Limb (tissue), 2 donors: ENCODE results near the gene CDC42SE1.
A peak's percentile ranks its signal among the peaks of the same experiment; 100 is the strongest.
"Not testable (repeated sequence)": the region's sequence is repeated elsewhere in the genome, so short reads cannot be mapped to it uniquely, and the experiment has no call there.

Experiments used
- DNase-seq, 2 donors: peaks; one replicate each; pipeline ENCODE4 v3.0.0-alpha.2; 2016; ENCODE audit errors: extremely low spot score in 2 of 2

CDC42SE1 gene, protein sequence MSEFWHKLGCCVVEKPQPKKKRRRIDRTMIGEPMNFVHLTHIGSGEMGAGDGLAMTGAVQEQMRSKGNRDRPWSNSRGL

DNA sequence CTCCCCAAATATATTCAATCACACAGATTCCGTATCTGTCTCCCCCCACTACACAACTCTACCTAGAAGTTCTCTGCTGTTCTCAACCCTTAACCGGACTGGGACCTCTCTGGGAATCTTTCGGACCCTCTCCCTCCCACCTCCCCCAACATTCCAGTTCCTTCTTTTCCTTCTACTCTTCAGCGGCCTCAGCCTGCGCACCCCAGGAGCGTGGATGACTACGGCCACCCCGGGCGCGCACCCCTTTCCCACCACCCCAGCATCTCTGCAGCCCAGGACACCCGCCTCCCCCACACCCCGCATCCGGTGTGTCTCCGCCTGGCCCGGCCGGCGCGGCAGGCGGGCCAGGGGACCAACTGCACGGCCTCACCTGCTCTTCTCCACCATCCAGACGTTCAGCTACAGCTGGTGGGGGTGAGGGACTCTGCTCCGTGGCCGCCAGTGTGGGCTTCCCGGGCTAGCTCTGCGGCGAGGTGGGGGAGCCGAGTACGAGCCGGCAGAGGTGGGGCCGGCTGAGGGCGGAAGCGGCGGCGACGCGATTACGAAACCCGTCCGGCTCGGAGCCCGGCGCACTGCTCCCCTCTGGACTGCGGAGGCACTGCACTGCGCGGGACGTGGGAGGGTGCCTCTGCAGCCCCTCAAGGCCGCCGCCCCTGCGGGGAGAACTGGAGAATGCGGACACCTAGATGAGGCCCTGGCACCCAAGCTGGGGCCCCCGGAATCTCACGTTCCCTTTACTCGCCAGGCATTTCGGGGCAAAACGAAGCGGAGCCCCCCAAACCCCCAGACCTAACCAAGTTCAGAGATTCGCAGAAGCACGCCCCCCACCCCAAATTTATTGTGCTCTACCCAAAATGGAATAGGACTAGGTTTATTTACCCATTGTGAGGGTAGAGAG, at the start of gene CDC42SE1:
Gene CDC42SE1, minus strand, starts transcription at position 514 of the 898 bp plus-strand sequence. CDS start 3,892 bp downstream, outside the sequence.
- DNase-seq, result peak; percentile 90 to 92

DNA sequence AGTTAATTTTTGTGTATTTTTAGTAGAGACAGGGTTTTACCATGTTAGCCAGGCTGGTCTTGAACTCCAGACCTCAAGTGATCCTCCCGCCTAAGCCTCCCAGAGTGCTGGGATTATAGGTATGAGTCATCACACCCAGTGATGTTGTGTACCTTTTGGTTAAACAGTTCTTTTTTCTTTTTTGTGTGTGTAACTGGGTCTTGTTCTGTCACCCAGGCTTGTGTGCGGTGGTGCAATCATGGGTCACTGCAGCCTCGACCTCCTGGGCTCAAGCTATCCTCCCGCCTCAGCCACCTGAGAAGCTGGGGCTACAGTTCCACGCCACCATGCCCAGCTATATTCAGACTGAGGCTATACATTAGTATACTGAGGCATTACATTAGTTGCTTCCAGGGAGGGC, 48.9 kb upstream of the CDC42SE1 start:
- no peak for DNase-seq

DNA sequence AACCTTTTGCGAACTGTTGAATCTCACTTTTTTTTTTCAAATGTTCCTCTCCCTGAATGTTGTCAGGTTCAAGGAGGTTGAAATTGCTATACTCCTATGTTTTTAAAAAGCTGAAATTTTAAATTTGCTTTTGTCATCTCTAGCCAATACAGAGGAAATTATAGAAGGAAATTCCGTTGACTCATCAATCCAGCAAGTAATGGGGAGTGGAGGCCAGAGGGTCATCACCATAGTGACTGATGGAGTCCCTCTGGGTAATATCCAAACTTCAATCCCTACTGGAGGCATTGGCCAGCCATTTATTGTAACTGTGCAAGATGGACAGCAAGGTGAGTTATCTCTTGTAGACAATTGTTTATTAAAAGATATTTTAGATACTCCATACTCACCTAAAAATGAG, 47.5 kb upstream of the CDC42SE1 start:
- DNase-seq, result no peak

DNA sequence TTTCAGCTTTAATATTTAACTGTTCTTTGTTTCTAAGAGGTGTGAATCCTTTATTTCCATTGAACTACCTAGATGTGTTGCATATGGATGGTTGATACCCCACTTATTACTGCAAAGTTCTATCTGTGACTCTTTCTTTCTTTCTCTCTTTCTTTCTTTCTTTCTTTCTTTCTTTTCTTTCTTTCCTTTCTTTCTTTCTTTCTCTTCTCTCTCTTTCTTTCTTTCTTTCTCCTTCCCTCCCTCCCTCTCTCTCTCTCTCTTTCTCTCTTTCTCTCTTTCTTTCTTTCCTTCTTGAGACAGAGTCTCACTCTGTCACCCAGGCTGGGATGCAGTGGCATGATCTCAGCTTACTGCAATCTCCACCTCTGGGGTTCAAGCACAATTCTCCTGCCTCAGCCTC, 45.2 kb upstream of the CDC42SE1 start:
- DNase-seq, result no peak

DNA sequence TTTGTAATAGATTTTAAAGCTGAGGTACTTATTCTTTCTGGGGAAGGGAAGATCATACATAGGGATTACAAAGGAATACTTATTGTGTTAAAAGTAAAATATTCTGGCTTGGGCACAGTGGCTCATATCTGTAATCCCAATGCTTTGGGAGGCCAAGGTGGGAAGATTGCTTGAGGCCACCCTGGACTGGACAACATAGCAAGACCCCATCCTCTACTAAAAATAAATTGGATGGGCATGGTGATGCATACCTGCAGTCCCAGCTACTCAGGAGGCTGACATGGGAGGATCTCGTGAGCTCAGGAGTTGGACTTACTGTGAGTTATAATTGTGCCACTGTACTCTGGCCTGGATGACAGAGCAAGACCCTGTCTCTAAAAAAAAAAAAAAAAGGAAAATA, 38.7 kb upstream of the CDC42SE1 start:
- no peak for DNase-seq

DNA sequence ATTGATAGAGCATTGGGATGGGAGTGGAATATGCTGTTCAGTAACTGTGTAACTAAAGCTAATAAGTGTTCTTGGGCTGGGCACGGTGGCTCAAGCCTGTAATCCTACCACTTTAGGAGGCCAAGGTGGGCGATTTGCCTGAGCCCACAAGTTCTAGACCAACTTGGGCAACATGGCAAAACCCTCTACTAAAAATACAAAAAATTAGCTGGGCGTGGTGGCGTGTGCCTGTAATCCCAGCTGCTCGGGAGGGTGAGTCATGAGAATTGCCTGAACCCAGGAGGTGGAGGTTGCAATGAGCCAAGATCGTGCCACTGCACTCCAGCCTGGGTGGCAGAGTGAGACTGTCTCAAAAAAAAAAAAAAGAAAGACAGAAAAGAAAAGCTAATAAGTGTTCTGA, 38.0 kb upstream of the CDC42SE1 start:
- DNase-seq, result not testable (repeated sequence)

DNA sequence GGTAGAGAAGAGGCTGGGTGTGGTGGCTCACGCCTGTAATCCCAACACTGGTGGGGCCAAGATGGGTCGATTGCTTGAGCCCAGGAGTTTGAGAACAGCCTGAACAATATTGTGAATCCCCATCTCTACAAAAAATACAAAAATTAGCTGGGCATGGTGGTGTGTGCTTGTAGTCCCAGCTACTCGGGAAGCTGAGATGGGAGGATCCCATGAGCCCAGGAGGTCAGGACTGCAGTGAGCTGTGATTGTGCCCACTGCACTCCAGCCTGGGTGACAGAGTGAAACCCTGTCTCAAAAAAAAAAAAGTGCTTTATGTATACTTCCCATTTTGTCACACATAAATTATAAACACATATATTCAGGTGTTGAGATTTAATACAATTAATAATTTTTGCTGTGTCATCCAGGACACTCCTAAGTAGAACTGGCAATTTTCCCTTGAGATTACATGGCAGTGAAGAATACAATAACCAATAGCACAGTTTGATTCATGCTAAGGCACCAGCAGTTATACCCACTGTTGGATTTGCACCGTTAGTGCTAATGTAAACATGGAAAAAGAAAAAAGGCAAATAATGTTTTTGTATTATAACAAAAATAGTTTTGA, 26.6 kb upstream of the CDC42SE1 start:
- no peak for DNase-seq

DNA sequence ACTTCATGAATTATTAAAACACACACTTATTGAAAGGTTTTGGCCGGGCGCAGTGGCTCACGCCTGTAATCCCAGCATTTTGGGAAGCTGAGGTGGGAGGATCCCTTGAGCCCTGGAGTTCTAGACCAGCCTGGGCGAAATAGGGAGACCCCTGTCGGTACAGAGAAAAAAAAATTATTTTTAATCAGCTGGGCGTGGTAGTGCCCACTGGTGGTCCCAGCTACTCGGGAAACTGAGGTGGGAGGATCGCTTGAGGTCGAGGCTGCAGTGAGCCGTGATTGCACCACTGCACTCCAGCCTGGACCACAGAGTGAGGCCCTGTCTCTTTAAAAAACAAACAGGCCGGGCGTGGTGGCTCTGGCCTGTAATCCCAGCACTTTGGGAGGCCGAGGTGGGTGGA, 12.8 kb upstream of the CDC42SE1 start:
- DNase-seq, result no peak

DNA sequence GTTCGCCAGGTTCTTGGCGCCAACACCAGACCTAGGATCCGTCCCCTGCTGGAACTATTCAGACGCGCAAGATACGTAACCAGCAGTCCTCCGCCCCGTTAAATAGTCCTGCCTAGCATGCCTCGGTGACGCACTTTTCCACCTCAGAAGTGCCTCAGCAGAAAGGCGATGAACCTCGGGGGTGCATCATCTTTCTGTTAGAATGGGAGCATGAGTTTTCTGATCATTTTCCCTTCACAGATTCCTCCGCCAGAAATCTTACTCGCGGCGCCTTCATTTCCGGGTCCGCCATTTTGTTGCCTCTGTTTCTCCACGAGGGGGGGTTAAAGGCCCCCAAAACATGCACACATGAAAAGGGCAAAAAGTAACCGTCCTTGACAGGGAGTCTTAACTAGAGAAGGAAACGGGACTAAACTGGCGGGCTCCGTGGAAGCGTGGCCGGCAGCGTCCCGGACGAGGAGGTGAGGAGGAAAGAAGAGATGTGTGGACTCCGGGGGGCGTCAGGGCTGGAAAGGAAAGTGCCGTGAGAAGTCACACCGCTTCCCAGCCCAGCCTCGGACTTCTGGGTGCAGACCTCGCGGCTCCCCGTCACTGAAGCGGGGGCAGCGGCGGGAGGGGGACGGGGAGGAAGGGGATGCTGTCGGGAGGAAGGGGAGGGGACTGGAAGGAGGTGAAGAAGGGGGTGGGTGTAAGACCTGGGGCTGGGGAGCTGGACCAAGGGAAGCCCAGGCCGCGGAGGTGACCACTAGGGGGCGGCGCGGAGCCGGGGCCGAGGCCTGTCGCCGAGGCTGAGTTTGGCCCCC, 11.3 kb upstream of the CDC42SE1 start, which contains the start of gene GABPB2:
Gene GABPB2, plus strand, starts transcription at position 288 of the 803 bp plus-strand sequence. CDS start 17,429 bp downstream, outside the sequence.
- peak; percentile 94 to 96 for DNase-seq

DNA sequence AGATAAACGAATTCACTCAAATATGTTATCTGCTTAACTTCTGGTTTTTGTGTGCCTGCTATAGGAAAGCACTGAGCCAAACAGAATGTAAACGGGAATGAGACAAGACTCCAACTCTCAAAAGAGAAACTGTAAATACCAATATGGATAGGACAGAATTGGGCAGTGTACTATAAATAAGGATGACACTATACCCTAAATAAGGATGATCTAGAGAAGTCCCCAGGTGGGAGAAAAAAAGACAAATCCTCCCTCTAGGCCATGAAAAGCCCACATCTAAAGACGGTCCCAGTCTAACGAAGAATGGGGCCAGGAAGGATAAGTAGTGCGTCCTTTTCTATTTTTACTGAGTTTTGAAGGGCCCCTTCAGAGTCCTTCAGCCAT, 9.7 kb upstream of the CDC42SE1 start:
- DNase-seq, result no peak

DNA sequence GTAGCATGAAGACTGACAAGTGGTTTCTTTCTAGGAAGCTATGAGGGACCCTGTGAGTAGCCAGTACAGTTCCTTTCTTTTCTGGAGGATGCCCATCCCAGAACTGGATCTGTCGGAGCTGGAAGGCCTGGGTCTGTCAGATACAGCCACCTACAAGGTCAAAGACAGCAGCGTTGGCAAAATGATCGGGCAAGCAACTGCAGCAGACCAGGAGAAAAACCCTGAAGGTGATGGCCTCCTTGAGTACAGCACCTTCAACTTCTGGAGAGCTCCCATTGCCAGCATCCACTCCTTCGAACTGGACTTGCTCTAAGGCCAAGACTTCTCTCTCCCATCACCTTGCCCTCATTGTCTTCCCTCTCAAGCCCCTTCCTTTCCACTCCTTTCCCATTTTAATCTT, 7.8 kb upstream of the CDC42SE1 start:
- no peak for DNase-seq

DNA sequence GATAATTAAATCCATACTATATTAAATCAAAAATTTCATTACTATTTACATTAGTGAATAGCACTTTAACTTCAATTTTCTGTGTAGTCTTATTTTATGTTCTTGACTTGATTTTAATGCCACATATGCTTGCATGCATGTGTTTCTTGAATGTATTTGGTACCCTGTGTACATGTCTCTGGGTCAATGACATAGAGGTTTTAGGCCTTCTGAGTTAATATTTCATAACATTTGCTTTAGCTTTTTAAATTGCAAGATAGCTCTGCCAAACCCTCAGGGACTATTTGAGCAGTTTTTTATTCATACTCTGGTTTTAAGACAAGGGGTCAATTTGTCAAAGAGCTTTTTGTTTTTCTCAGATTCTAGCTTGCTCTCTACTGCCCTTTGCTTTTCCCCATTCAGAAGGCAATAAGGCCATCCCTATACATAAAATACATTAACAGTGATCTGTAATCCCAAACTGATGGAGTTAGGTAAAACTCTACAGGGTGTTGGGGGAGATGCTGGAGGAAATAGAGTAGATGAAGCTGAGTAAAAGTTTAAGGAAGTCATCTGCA, 5.7 kb upstream of the CDC42SE1 start:
- DNase-seq, result no peak

DNA sequence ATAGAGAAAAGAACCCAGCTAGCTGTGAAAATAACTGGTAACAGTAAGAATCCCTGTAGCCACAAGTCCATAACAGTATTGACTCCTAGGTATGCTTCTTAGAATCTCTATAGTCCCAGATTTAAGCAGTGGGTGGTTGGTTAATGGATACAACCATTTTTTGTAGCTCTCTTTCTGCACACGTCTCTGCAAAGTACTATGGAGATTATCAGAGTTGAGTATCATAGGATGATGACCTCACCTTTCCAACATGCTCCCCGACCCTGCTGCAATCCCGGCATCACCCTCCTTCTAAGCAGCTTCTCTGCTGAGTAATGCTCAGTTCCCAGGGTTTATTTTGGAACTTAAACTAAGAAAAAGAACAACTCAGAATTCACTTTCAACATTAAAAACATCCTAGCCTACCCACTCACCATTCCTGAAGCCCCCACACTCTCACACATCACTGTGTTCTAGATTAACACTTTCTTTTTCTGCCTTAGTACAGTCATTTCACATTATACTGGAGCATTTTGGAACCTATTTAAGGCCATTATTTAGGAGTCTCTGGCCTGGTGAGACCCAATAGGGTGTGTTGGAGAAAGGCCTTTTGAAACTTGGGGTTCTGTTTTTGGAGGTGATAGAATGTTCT, 3.4 kb upstream of the CDC42SE1 start:
- DNase-seq, result no peak

DNA sequence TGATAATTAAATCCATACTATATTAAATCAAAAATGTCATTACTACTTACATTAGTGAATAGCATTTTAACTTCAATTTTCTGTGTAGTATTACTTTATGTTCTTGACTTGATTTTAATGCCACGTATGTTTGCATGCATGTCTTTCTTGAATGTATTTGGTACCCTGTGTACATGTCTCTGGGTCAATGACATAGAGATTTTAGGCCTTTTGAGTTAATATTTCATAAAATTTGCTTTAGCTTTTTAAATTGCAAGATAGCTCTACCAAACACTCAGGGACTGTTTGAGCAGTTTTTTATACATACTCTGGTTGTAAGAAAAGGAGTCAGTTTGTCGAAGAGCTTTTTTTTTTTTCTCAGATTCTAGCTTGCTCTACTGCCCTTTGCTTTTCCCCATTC, 2.3 kb upstream of the CDC42SE1 start:
- DNase-seq, result no peak

DNA sequence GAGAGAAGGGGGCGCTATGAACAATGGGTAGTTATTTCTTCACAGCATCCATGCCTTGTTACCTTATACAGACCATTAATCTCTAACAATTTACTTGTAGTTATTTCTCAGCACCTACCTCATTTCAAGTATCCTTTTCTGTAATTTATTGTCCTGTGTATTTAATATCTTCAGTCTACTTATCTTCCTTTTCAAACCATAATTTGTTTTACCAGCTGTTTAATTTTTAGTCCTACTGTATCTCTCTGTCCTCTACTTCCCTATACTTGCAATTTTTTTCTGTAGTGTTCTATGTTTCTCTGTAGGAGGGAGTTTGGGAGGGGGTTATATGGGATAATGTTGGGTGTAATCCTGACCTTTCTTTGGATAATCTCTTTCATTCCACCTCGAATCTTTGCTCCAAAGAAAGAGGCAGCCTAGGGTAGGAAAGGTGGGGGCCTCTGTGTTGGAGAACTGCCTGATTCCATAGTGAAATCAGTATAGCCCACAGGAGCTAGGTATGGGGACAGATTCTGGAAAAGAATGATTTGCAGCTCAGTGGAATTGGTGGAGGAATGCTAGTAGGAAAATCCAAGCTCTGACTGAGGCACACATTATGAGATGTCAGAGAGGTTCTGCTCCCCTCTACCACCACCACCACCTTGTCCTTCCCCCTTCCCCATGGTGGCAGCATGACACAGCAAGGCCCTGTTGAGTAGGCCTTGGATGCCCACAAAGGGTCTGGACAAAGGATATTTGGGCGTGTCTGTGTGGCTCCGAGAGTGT, 1.4 kb upstream of the CDC42SE1 start:
- peak in 1 of 2 donors; percentile 54 for DNase-seq

DNA sequence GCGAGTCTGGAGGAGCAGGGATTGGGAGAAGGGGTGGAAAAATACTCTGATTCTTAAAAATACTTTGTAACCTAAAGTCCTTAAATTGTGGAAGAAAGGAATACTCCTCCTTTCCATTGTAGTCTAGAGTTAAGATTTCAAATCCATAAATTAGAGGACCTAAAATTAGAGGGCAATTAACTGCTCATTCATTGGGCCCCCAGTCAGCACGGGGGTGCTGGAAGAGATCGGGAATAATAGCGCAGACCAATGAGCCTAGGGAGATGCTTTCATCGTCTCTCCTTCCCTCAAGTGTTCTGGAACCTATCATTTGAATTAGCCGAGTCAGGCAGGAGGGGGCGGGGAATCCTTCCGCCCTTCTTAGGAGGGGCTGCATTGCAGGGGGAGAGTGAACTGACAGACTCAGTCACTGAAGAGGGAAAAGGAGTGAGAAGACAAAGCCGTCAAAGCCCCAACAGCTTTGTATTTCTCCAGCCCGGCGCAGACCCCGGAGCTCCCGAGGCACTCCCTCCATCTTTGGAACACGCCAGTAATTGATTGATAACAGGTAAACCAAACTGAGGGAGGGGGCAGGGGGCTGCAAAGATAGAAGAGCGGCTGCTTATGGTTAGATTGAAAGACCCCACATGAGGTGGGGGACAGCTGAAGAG, 710 bp upstream of the CDC42SE1 start, which contains the start of gene MLLT11:
Gene MLLT11, plus strand, starts transcription at position 391 of the 650 bp plus-strand sequence. CDS start 6,828 bp downstream, outside the sequence.
- DNase-seq, result peak; percentile 76 to 88

DNA sequence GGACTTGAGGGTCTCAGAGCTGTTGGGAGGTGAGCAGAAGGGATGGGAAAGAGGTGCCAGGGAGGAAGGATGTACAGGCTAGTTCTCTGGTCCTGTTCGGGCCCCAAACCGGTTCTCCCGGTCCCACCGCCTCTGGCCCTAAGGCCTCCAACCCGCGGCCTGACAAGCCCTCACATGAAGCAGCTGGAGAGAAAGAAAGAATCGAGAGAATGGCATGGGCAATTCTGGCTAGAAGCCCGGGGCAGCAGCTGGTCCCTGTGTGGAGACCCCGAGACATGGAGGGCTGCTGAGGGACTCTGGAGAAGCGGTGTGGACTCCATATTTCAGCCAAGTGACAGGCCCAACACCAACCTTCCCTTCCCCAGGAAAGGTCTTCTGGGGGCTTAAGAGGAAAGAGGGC, 730 bp downstream of the CDC42SE1 start:
- DNase-seq, result peak; percentile 46 to 78

DNA sequence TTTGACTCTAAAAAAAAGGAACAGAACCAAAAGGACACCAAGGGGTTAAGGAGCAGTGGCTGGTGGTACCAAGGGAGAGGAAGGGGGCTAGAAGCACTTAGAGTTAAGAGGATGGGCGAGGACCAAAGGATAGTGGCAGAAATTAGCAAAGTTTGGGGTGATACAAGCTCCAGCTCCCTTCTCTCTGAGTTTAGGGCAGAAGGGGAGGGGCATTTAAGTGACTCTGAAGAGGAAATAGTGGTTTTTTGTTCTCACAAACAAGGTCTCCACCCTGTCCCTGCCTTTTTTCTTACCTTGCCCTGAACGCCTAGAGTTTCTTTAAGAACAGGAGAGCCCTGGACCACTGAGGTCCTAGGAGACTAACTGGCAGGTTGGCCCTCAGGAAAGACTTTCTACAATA, 3.3 kb downstream of the CDC42SE1 start:
- no peak for DNase-seq

DNA sequence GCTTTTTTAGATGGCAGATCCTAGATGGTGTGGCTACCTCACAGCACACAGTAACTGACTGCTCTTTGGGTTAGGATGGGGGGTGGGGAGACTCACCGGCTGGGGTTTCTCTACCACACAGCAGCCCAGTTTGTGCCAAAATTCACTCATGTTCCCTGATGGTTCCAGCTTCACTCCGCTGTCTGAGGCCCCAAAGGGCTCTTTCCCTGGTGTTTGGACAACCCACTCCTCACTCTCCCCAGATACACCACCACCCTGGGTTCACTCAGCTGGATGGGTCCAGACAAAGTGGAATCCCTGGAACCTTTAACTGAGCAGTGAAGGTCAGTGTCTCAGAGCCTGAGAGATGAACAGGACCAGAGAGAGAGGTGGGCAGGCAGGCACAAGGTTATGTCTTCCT, 3.8 kb downstream of the CDC42SE1 start:
- no peak for DNase-seq
